Calu3 (cell line): Measurements from ENCODE around the gene C5orf24. TPM values are rescaled to one million over a fixed set of nuclear protein-coding genes. Genes with fewer than 3 reads are reported as not detected.
A peak's percentile ranks its signal among the peaks of the same experiment; 100 is the strongest.

Source experiments
- BruUV-seq: library from RNA; stranded (reverse); fragments of 400-500 nt; replicated peaks from 2 replicates; lab custom pipeline; 2021; lab: Mats Ljungman, UMichigan
- CTCF ChIA-PET: fragments of 300-600 bp; sonication (Branson Sonifier 250); formaldehyde crosslinking; loops from one replicate; lab custom pipeline; 2022; ENCODE audit warnings: antibody characterized with exemption; lab: Charles Lee
- DNase-seq: peaks from one replicate; pipeline ENCODE4 v3.0.0; 2022
- H3K27ac Mint-ChIP-seq: one replicate; pipeline ENCODE4 v1.8.0; 2022; ENCODE audit warnings: mixed read lengths; ENCODE audit not compliant: unreplicated experiment
- H3K27me3 Mint-ChIP-seq: one replicate; pipeline ENCODE4 v1.8.0; 2022; ENCODE audit warnings: mixed read lengths; ENCODE audit not compliant: unreplicated experiment
- H3K36me3 Mint-ChIP-seq: one replicate; pipeline ENCODE4 v1.8.0; 2022; ENCODE audit warnings: mild to moderate bottlenecking, moderate library complexity, mixed read lengths; ENCODE audit not compliant: insufficient read depth, unreplicated experiment
- H3K4me1 Mint-ChIP-seq: one replicate; pipeline ENCODE4 v1.8.0; 2022; ENCODE audit warnings: mild to moderate bottlenecking, low read depth, mixed read lengths; ENCODE audit not compliant: unreplicated experiment
- H3K4me3 Mint-ChIP-seq: one replicate; pipeline ENCODE4 v1.8.0; 2022; ENCODE audit warnings: mild to moderate bottlenecking, low read depth, moderate library complexity, mixed read lengths; ENCODE audit not compliant: unreplicated experiment
- H3K9me3 Mint-ChIP-seq: one replicate; pipeline ENCODE4 v1.8.0; 2022; ENCODE audit warnings: low read depth, mixed read lengths; ENCODE audit not compliant: unreplicated experiment
- CTCF ChIP-seq: fragments of 200-600 bp; IDR thresholded peaks from one replicate; pipeline ENCODE4 v1.8.0; 2022; ENCODE audit warnings: antibody characterized with exemption; ENCODE audit not compliant: unreplicated experiment
- intact Hi-C: fragments of 100-400 bp; cut with micrococcal nuclease; formaldehyde crosslinking; loops from one replicate; pipeline ENCODE4 v1.10.0; 2022; ENCODE audit not compliant: unreplicated experiment
- total RNA-seq: library from RNA; stranded (reverse); gene quantifications from 2 replicates; pipeline ENCODE4 v1.2.3, GENCODE V29; 2022

Gene C5orf24
- total RNA-seq, 1 experiment from 2014 or later = 63.4 TPM

- Mint-ChIP-seq H3K36me3 (no peaks in the 10 kb centered on the region), H3K9me3 (no peaks in the 10 kb centered on the region), H3K27me3 (no peaks in the 10 kb centered on the region), H3K4me3 (no peak overlapping the region), H3K4me1 (no peaks in the 10 kb centered on the region), H3K27ac (no peak overlapping the region)
- CTCF ChIA-PET = interaction anchor here (1.0 kb wide), 1 partner anchor 18 kb away, joined by 3 read pairs; the partner anchor contains the start of gene TXNDC15
- TF ChIP-seq CTCF = no peak
- no TSS peak for BruUV-seq
- intact Hi-C loops = no loop called here
- no peak for DNase-seq
Measured at GRCh38 chr5:134892926-134893325, 47.2 kb downstream of the C5orf24 start.

GRCh38 chr5:134893748-134894505 is 48.2 kb downstream of the C5orf24 start:
- H3K27me3 Mint-ChIP-seq = no peaks in the 10 kb centered on the region
- CTCF ChIA-PET = interaction anchor here (0.7 to 1.0 kb wide), 3 partner anchors 17 to 54 kb away, joined by 3 read pairs; partner anchors contain the start of gene TXNDC15
- no peak overlapping the region for H3K4me3 Mint-ChIP-seq
- no TSS peak for BruUV-seq
- no peak for TF ChIP-seq CTCF
- no peak for DNase-seq
- H3K27ac Mint-ChIP-seq = no peak overlapping the region
- intact Hi-C loops = no loop called here
- no peaks in the 10 kb centered on the region for H3K9me3 Mint-ChIP-seq
- no peaks in the 10 kb centered on the region for H3K4me1 Mint-ChIP-seq
- no peaks in the 10 kb centered on the region for H3K36me3 Mint-ChIP-seq

GRCh38 chr5:134902071-134902801 is 56.5 kb downstream of the C5orf24 start:
- Mint-ChIP-seq H3K4me3 (no peak overlapping the region), H3K27me3 (no peaks in the 10 kb centered on the region), H3K4me1 (no peaks in the 10 kb centered on the region), H3K9me3 (no peaks in the 10 kb centered on the region), H3K36me3 (peaks cover 24% of the 10 kb centered on the region), H3K27ac (no peak overlapping the region)
- CTCF ChIA-PET = no interaction called here
- DNase-seq = no peak
- intact Hi-C loops = loop anchor here (10.0 kb wide), 1 partner anchor 167 kb away; the partner anchor contains the start of gene CAMLG
- BruUV-seq = no TSS peak
- no peak for TF ChIP-seq CTCF

GRCh38 chr5:134904610-134905245 is 59.0 kb downstream of the C5orf24 start, which contains the start of gene PCBD2:
Gene PCBD2 (plus strand): TSS chr5:134905131. CDS start chr5:134905140, 9 bp downstream.
- BruUV-seq = no TSS peak
- peak within 1 kb of the TSS; percentile 92 for H3K27ac Mint-ChIP-seq
- DNase-seq = peak; percentile 99
- peak; percentile 96 for TF ChIP-seq CTCF
- H3K4me1 Mint-ChIP-seq = no peaks in the 10 kb centered on the region
- peaks cover 24% of the 10 kb centered on the region for H3K36me3 Mint-ChIP-seq
- H3K27me3 Mint-ChIP-seq = no peaks in the 10 kb centered on the region
- H3K9me3 Mint-ChIP-seq = no peaks in the 10 kb centered on the region
- intact Hi-C loops = loop anchor here (2.0 to 10.0 kb wide), 2 partner anchors 58 to 170 kb away; partner anchors contain the start of gene CAMLG
- CTCF ChIA-PET = interaction anchor here (0.5 to 1.9 kb wide), 16 partner anchors 12 to 328 kb away, joined by 3 to 11 read pairs (median 4); partner anchors contain the start of genes C5orf24, CAMLG, DDX46 and TXNDC15
- H3K4me3 Mint-ChIP-seq = peak within 1 kb of the TSS; percentile 82
